Renal cortex interstitium (tissue), 15 donors: Measurements from ENCODE around the gene ZNF286A. TPM values are rescaled to one million over a fixed set of nuclear protein-coding genes. Genes with fewer than 3 reads are reported as not detected.
"Not testable (repeated sequence)": the region's sequence is repeated elsewhere in the genome, so short reads cannot be mapped to it uniquely, and the experiment has no call there.

Experiments used
- DNase-seq, 11 donors: peaks; one replicate each; pipeline ENCODE4 v3.0.0-alpha.2; 2013; ENCODE audit warnings: low read depth in 9 of 11, low spot score in 4 of 11; ENCODE audit errors: extremely low read depth in 1 of 11
- long read RNA-seq, 16 experiments: transcript quantifications; one replicate each; lab custom pipeline, GENCODE V29; 2026
- polyA plus RNA-seq, 3 donors: library from polyadenylated mRNA; unstranded; fragments of 120-200 nt; gene quantifications; one replicate each; pipeline ENCODE4 v1.2.1, GENCODE V29; 2013; ENCODE audit not compliant: insufficient read length in 3 of 3

The ZNF286A gene
- polyA plus RNA-seq = 10 to 100 TPM; 40.7 to 46.9 (median 42.8) TPM
- long read RNA-seq, donor 1, full-length matches to known transcripts = 4 of 4 reads
- long read RNA-seq, donor 1, partial matches to known transcripts = 0 of 4 reads
- long read RNA-seq, donor 1, other reads (novel, unspliced or antisense) = 0 of 4 reads
- long read RNA-seq, donor 2, full-length matches to known transcripts = 5 of 5 reads
- long read RNA-seq, donor 2, partial matches to known transcripts = 0 of 5 reads
- long read RNA-seq, donor 2, other reads (novel, unspliced or antisense) = 0 of 5 reads
- long read RNA-seq, donor 3, full-length matches to known transcripts = 3 of 3 reads
- long read RNA-seq, donor 3, partial matches to known transcripts = 0 of 3 reads
- long read RNA-seq, donor 3, other reads (novel, unspliced or antisense) = 0 of 3 reads
- long read RNA-seq, donor 4, full-length matches to known transcripts = 1 of 1 reads
- long read RNA-seq, donor 4, partial matches to known transcripts = 0 of 1 reads
- long read RNA-seq, donor 4, other reads (novel, unspliced or antisense) = 0 of 1 reads
- long read RNA-seq, donor 5 = 0 reads
- long read RNA-seq, donor 6, full-length matches to known transcripts = 3 of 3 reads
- long read RNA-seq, donor 6, partial matches to known transcripts = 0 of 3 reads
- long read RNA-seq, donor 6, other reads (novel, unspliced or antisense) = 0 of 3 reads
- long read RNA-seq, donor 7, full-length matches to known transcripts = 4 of 4 reads
- long read RNA-seq, donor 7, partial matches to known transcripts = 0 of 4 reads
- long read RNA-seq, donor 7, other reads (novel, unspliced or antisense) = 0 of 4 reads
- long read RNA-seq, donor 8 = 0 reads
- long read RNA-seq, donor 9, partial matches to known transcripts = 0 of 3 reads
- long read RNA-seq, donor 9, other reads (novel, unspliced or antisense) = 0 of 3 reads
- long read RNA-seq, donor 10, full-length matches to known transcripts = 1 of 1 reads
- long read RNA-seq, donor 10, partial matches to known transcripts = 0 of 1 reads
- long read RNA-seq, donor 10, other reads (novel, unspliced or antisense) = 0 of 1 reads
- long read RNA-seq, donor 11 = 0 reads
- long read RNA-seq, donor 12, partial matches to known transcripts = 0 of 1 reads
- long read RNA-seq, donor 12, other reads (novel, unspliced or antisense) = 0 of 1 reads
- long read RNA-seq, donor 13 = 0 reads
- long read RNA-seq, donor 14, full-length matches to known transcripts = 1 of 1 reads
- long read RNA-seq, donor 14, partial matches to known transcripts = 0 of 1 reads
- long read RNA-seq, donor 14, other reads (novel, unspliced or antisense) = 0 of 1 reads
- long read RNA-seq, donor 15, full-length matches to known transcripts = 2 of 2 reads
- long read RNA-seq, donor 15, partial matches to known transcripts = 0 of 2 reads
- long read RNA-seq, donor 15, other reads (novel, unspliced or antisense) = 0 of 2 reads
- long read RNA-seq, donor 16, full-length matches to known transcripts = 7 of 13 reads
- long read RNA-seq, donor 16, partial matches to known transcripts = 6 of 13 reads
- long read RNA-seq, donor 16, other reads (novel, unspliced or antisense) = 0 of 13 reads

DNA sequence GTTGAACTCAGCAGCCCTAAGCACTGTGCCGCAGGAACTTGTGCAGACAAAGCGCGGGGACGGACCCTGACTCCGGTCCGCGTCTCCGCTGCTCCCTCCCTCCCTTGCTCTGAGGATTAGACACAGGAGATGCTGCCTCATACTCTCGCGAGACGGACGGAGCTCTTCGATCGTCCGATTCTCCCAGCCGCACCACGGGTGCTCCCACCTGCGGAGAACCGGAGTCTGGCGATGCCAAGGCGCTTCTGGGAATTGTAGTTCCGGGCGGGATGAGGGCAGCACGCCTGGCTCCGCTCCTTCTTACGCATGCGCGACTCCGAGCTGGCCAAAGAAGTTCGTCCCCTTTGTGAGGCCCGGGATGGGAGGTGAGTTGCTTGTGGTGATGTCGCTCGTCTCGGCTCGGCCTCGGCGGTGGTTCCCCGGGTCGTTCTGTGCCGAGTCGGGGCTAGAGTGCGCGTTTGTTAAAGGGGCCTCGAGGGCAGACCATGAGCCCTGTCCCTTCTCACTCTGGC, at the start of gene ZNF286A:
TSS of gene ZNF286A (plus strand) at position 340 of the 512 bp plus-strand sequence. CDS start 578 bp downstream, outside the sequence.
- DNase-seq = peak; percentile 86 to 100 (median 99)

- DNase-seq = no peak
Measured at GRCh38 chr17:15649861-15650421, 49.6 kb upstream of the ZNF286A start.

- no peak for DNase-seq
Measured at GRCh38 chr17:15650741-15651582, 48.6 kb upstream of the ZNF286A start.

- DNase-seq = peak; percentile 77 to 94 (median 89)
Measured at GRCh38 chr17:15651583-15652110, 47.9 kb upstream of the ZNF286A start.

GRCh38 chr17:15652960-15653359, 46.6 kb upstream of the ZNF286A start:
- DNase-seq = no peak

DNA sequence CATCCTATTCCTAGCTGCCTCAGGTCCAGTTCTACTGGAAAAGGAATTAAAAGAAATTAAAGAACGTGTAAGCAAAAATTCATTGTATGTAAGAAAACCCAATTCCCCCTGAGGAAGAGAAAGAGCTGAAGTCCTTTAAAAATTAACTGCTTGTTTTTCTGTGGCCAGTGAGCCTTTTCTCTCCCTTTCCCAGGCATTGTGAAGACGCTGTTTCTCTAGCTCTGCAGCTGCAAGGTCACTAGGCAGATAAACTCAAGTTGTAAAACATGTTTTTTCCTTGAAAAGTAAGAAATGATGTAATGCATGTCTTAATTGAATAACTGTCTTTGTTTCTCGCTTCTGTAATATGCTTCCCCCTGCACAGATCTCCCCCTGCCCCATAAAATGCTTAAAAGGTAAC, 45.2 kb upstream of the ZNF286A start:
- not testable (repeated sequence) for DNase-seq

- no peak for DNase-seq
Measured at GRCh38 chr17:15654886-15655561, 44.5 kb upstream of the ZNF286A start.

DNA sequence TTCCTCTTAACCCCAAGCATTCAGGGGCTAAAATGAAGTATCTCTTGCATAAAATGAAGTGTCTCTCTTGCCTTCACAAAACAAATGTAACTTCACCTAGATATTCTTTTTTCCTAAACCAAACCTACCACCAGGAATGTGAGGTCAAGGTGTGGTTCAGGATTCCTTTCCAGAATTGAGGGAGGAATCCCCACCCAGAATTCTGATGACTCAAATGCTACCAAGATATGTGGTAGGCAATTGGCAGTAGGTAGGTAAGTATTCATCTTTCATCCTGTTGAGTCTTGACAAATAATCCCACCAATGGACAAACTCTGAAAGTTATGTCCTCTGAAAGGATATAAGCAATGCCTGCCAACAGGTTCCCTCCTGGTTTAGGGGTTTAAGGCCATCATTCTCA, 41.7 kb upstream of the ZNF286A start:
- DNase-seq = no peak

- no peak for DNase-seq
Measured at GRCh38 chr17:15658296-15658695, 41.3 kb upstream of the ZNF286A start.

- no peak for DNase-seq
Measured at GRCh38 chr17:15659236-15659635, 40.3 kb upstream of the ZNF286A start.

DNA sequence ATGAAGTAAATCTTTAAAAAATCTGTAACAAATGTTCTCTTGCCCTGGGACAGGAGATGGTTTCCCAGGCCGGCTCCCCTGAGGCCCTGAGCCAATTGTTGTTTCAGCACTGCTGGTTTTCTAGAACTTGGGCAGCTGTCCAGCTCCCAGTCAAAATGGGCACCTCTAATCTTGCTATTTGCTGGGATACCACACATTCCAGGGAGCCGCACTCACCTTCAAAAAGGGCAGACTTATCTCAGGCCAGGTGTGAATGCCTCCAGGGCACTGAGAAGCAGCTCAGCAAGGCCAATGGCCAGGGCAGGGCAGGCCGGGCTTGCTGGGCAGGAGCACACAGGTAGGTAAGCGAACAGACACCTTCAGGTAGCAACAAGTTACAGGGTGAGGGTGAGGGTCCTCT, 39.9 kb upstream of the ZNF286A start:
- no peak for DNase-seq

DNA sequence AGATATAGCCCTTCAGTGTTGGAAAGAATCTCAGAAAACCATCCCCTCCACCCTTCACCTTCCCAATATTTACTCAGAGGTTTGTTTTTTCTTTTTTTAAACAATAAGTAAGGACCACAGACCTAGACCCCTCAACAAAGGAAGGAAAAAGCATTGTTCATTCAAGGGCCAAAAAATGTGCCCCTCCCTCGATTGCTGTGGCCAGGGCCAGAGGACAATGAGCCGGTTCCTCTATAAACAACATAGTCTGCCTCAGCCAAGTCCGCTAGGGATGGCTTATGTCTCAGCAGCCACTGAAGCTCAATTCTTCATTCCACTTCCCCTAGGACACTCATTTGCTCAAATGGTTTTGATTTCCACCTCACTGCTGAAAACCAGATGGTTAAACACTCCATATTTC, 39.5 kb upstream of the ZNF286A start:
- DNase-seq = no peak

GRCh38 chr17:15662681-15663080, 36.9 kb upstream of the ZNF286A start:
- no peak for DNase-seq

DNA sequence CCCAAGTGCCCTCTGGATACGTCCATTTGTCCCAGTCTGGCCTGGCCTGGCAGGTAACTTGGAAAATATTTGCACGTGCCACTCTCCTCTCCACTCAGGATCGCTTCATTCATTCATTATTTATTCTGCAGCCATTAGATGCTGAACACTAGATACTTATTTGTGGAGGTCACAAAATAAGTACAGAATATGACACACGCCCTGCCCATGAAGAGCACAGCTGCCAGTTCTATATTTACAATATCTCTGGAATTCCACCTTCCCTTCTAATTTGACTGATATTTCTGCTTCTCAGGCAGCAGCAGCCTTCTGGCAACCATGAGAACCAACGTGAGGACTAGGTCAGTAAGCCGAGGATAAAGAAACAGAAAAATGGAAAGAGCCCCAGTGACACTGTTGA, 36.4 kb upstream of the ZNF286A start:
- no peak for DNase-seq

GRCh38 chr17:15663691-15664090, 35.9 kb upstream of the ZNF286A start:
- DNase-seq = no peak

GRCh38 chr17:15669526-15669925, 30.0 kb upstream of the ZNF286A start:
- not testable (repeated sequence) for DNase-seq
